SU-DHL-6 (cell line): ENCODE data around the gene DNAH17.

Experiments used
- H2AFZ ChIP-seq: fragments of 200-600 bp; sonication (generic); 2 replicates; pipeline ENCODE4 v1.6.1; 2014; ENCODE audit warnings: low read depth, mild to moderate bottlenecking, moderate library complexity, mixed read lengths, antibody characterized with exemption, low read length; ENCODE audit not compliant: severe bottlenecking
- H3F3A ChIP-seq: fragments of 200-600 bp; shearing (Covaris generic); 2 replicates; pipeline ENCODE4 v1.6.0; 2016; ENCODE audit warnings: antibody characterized with exemption, mild to moderate bottlenecking; ENCODE audit not compliant: insufficient read depth
- H3K27ac ChIP-seq: fragments of 200-600 bp; sonication (generic); 2 replicates; pipeline ENCODE4 v1.5.1; 2016; ENCODE audit warnings: low read depth, mild to moderate bottlenecking, low read length, moderate library complexity, mixed read lengths
- H3K27me3 ChIP-seq: fragments of 200-600 bp; sonication (generic), shearing (Covaris generic); 2 replicates; pipeline ENCODE4 v1.6.0; 2014; ENCODE audit warnings: mild to moderate bottlenecking, low read length
- H3K36me3 ChIP-seq: fragments of 200-600 bp; sonication (generic); 2 replicates; pipeline ENCODE4 v1.6.1; 2014; ENCODE audit warnings: mild to moderate bottlenecking, low read length, mixed read lengths
- H3K4me2 ChIP-seq: fragments of 300-600, 200-600 bp; shearing (Covaris generic), sonication (generic); 2 replicates; pipeline ENCODE4 v1.6.0; 2014; ENCODE audit warnings: low read length, low read depth, mild to moderate bottlenecking; ENCODE audit not compliant: poor library complexity, severe bottlenecking
- H3K4me3 ChIP-seq: fragments of 200-600 bp; sonication (generic); 2 replicates; pipeline ENCODE4 v1.5.1; 2014; ENCODE audit warnings: antibody characterized with exemption, low read length, mild to moderate bottlenecking, mixed read lengths; ENCODE audit not compliant: insufficient read depth, poor library complexity, severe bottlenecking
- H3K79me2 ChIP-seq: fragments of 200-600 bp; sonication (generic); 2 replicates; pipeline ENCODE4 v1.6.1; 2014; ENCODE audit warnings: mild to moderate bottlenecking, low read length, moderate library complexity; ENCODE audit not compliant: insufficient read depth
- H3K9ac ChIP-seq: fragments of 200-600 bp; sonication (generic); 2 replicates; pipeline ENCODE4 v1.7.0; 2014; ENCODE audit warnings: mild to moderate bottlenecking, low read length
- H3K9me2 ChIP-seq: fragments of 200-600 bp; sonication (generic); replicated peaks from 2 replicates; pipeline ENCODE4 v1.6.1; 2014; ENCODE audit warnings: low read length; ENCODE audit not compliant: insufficient read depth
- H3K9me3 ChIP-seq: fragments of 200-600 bp; sonication (generic); 2 replicates; pipeline ENCODE4 v1.6.1; 2014; ENCODE audit warnings: low read length, mixed read lengths; ENCODE audit not compliant: insufficient read depth
- H4K20me1 ChIP-seq: fragments of 200-600 bp; sonication (generic); 2 replicates; pipeline ENCODE4 v1.6.1; 2014; ENCODE audit warnings: low read depth, mild to moderate bottlenecking, antibody characterized with exemption, low read length, moderate library complexity, mixed read lengths
- EZH2phosphoT487 ChIP-seq: fragments of 200-600 bp; sonication (generic), shearing (Covaris generic); conservative IDR thresholded peaks from 2 replicates; pipeline ENCODE4 v1.6.1; 2018; ENCODE audit warnings: mild to moderate bottlenecking, antibody characterized with exemption, low read length, moderate library complexity, mixed read lengths
- TF ChIP-seq, protein P1 (sequence below): fragments of 200-600 bp; sonication (generic); IDR thresholded peaks from one replicate; pipeline ENCODE4 v1.5.1; 2017; ENCODE audit warnings: antibody characterized with exemption, mild to moderate bottlenecking, low read length, moderate library complexity; ENCODE audit not compliant: insufficient read depth, poor library complexity, severe bottlenecking

DNAH17 gene

DNA sequence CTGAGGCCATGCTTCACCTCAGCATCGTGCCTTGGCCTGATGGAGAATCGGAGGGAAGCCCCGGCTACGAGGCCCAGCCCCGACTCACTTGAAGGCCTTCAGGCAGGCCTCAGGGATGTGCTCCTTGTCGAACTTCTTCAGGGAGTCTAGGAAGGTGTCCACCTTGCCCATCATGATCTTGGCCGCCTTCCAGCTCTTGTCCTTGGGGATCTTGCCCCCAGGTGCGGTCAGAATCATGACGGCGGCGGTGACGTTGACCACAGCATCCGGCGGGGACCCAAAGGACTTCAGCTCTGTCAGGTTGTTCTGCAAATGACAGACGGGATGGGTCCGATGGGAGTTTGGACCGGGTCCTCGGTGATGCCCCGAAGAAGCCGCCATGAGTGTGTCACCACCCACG, 117.5 kb downstream of the DNAH17 start:
- Histone ChIP-seq H3K9me3 (no peaks in the 10 kb centered on the region), H3K27ac (no peak overlapping the region), H3K9me2 (no peaks in the 10 kb centered on the region), H3K4me2 (no peak overlapping the region), H2AFZ (no peak overlapping the region), H3K79me2 (no peaks in the 10 kb centered on the region), H4K20me1 (no peaks in the 10 kb centered on the region), H3F3A (no peaks in the 10 kb centered on the region), H3K36me3 (no peaks in the 10 kb centered on the region), H3K4me3 (no peak overlapping the region), H3K27me3 (no peaks in the 10 kb centered on the region), H3K9ac (no peak overlapping the region)
- TF ChIP-seq, protein P1, sequence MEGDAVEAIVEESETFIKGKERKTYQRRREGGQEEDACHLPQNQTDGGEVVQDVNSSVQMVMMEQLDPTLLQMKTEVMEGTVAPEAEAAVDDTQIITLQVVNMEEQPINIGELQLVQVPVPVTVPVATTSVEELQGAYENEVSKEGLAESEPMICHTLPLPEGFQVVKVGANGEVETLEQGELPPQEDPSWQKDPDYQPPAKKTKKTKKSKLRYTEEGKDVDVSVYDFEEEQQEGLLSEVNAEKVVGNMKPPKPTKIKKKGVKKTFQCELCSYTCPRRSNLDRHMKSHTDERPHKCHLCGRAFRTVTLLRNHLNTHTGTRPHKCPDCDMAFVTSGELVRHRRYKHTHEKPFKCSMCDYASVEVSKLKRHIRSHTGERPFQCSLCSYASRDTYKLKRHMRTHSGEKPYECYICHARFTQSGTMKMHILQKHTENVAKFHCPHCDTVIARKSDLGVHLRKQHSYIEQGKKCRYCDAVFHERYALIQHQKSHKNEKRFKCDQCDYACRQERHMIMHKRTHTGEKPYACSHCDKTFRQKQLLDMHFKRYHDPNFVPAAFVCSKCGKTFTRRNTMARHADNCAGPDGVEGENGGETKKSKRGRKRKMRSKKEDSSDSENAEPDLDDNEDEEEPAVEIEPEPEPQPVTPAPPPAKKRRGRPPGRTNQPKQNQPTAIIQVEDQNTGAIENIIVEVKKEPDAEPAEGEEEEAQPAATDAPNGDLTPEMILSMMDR = no peak
- no peak for TF ChIP-seq EZH2phosphoT487

GRCh38 chr17:78458736-78459335, 118.4 kb downstream of the DNAH17 start:
- Histone ChIP-seq H3K27ac (no peak overlapping the region), H3K9me2 (no peaks in the 10 kb centered on the region), H3K36me3 (no peaks in the 10 kb centered on the region), H3K27me3 (no peaks in the 10 kb centered on the region), H3K4me3 (no peak overlapping the region), H3K9ac (no peak overlapping the region), H2AFZ (no peak overlapping the region), H3K9me3 (no peaks in the 10 kb centered on the region), H3F3A (no peaks in the 10 kb centered on the region), H3K4me2 (no peak overlapping the region), H3K79me2 (no peaks in the 10 kb centered on the region), H4K20me1 (no peaks in the 10 kb centered on the region)
- no peak for TF ChIP-seq EZH2phosphoT487
- TF ChIP-seq, protein P1 = no peak

DNA sequence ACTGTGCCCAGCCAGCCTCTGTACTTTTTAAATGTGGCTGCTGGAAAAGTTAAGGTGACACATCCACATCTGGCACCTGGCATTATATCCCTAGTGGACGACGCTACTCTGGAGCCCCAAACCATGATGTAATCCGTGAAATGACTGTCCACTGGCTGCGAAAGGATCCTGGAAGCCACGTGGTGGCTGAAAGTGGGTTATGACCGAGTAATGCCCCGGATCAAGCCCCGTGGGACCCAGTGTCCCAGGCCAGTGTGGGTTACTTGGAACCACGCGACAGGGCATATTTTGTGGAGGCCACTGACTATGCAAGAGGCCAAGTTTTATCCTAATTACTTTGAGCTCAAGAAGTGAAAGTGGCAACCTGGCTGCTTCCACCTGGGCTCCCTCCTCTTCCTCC, 119.1 kb downstream of the DNAH17 start:
- no peaks in the 10 kb centered on the region for H3K9me3 ChIP-seq
- no peak overlapping the region for H3K9ac ChIP-seq
- H3K4me2 ChIP-seq = no peak overlapping the region
- H3K9me2 ChIP-seq = no peaks in the 10 kb centered on the region
- no peaks in the 10 kb centered on the region for H3K36me3 ChIP-seq
- H3K27me3 ChIP-seq = no peaks in the 10 kb centered on the region
- TF ChIP-seq EZH2phosphoT487 = no peak
- TF ChIP-seq, protein P1 = no peak
- H3K79me2 ChIP-seq = no peaks in the 10 kb centered on the region
- no peak overlapping the region for H2AFZ ChIP-seq
- no peak overlapping the region for H3K4me3 ChIP-seq
- H3K27ac ChIP-seq = no peak overlapping the region
- H3F3A ChIP-seq = no peaks in the 10 kb centered on the region
- H4K20me1 ChIP-seq = no peaks in the 10 kb centered on the region
